IMR-90 (cell line): ENCODE results near the gene MLXIPL. TPM values are rescaled to one million over a fixed set of nuclear protein-coding genes. Genes with fewer than 3 reads are reported as not detected.
"Not testable (repeated sequence)": the region's sequence is repeated elsewhere in the genome, so short reads cannot be mapped to it uniquely, and the experiment has no call there.

ENCODE experiments used
- ATAC-seq: fragments of 200-7000 bp; cut with Tn5 transposase; 2 replicates; pipeline ENCODE4 v1.9.1; 2020; ENCODE audit warnings: low read depth, mild to moderate bottlenecking, moderate library complexity
- BruUV-seq: library from RNA; stranded (reverse); fragments of 400-500 nt; replicated peaks from 2 replicates; lab custom pipeline; 2021; lab: Mats Ljungman, UMichigan
- CTCF ChIA-PET: fragments of 300-600 bp; formaldehyde crosslinking; extraction: SDS; loops from one replicate; lab custom pipeline; 2021; ENCODE audit warnings: antibody characterized with exemption; lab: Yijun Ruan, JAX
- POLR2A ChIA-PET: fragments of 300-600 bp; sonication (Branson Sonifier 250); formaldehyde crosslinking; loops from one replicate; lab custom pipeline; 2022; ENCODE audit warnings: antibody characterized with exemption; ENCODE audit not compliant: unreplicated experiment; lab: Charles Lee
- DNase-seq: peaks from one replicate; pipeline ENCODE4 v3.0.0; 2013
- H2AFZ ChIP-seq: replicated peaks from 2 replicates; pipeline ENCODE3; 2013; ENCODE audit warnings: low read length, mild to moderate bottlenecking; ENCODE audit not compliant: poor library complexity
- H2AK5ac ChIP-seq: 2 replicates; pipeline ENCODE4 v1.6.1; 2013; ENCODE audit warnings: low read depth, low read length, inconsistent platforms
- H2AK9ac ChIP-seq: replicated peaks from 2 replicates; pipeline ENCODE3; 2013; ENCODE audit warnings: mild to moderate bottlenecking, low read depth, low read length, moderate library complexity; ENCODE audit not compliant: poor library complexity
- H2BK120ac ChIP-seq: 2 replicates; pipeline ENCODE4 v1.6.1; 2013; ENCODE audit warnings: low read depth, low read length, inconsistent platforms
- H2BK15ac ChIP-seq: 3 replicates; pipeline ENCODE4 v1.6.1; 2013; ENCODE audit warnings: low read depth, low read length, inconsistent platforms
- H2BK20ac ChIP-seq: 2 replicates; pipeline ENCODE4 v1.6.1; 2013; ENCODE audit warnings: low read depth, mild to moderate bottlenecking, inconsistent platforms, low read length, moderate library complexity
- H2BK5ac ChIP-seq: 2 replicates; pipeline ENCODE4 v1.6.1; 2013; ENCODE audit warnings: mild to moderate bottlenecking, low read depth, low read length, inconsistent platforms; ENCODE audit not compliant: poor library complexity, severe bottlenecking
- H3K14ac ChIP-seq: replicated peaks from 2 replicates; pipeline ENCODE4 v1.6.1; 2013; ENCODE audit warnings: low read depth, low read length, inconsistent platforms
- H3K18ac ChIP-seq: 2 replicates; pipeline ENCODE4 v1.6.1; 2013; ENCODE audit warnings: low read depth, low read length, control low read depth
- H3K23ac ChIP-seq: 2 replicates; pipeline ENCODE4 v1.6.1; 2013; ENCODE audit warnings: low read depth, low read length, inconsistent platforms
- H3K27ac ChIP-seq: 2 replicates; pipeline ENCODE4 v1.5.1; 2013; ENCODE audit warnings: mild to moderate bottlenecking, control low read depth, low read length; ENCODE audit not compliant: insufficient read depth
- H3K27me3 ChIP-seq: 2 replicates; pipeline ENCODE4 v1.6.1; 2013; ENCODE audit warnings: low read length; ENCODE audit not compliant: control insufficient read depth, insufficient read depth
- H3K36me3 ChIP-seq: 2 replicates; pipeline ENCODE4 v1.6.1; 2013; ENCODE audit warnings: low read length, mixed read lengths; ENCODE audit not compliant: control insufficient read depth, insufficient read depth
- H3K4ac ChIP-seq: 2 replicates; pipeline ENCODE4 v1.6.1; 2013; ENCODE audit warnings: low read depth, low read length, inconsistent platforms
- H3K4me1 ChIP-seq: 2 replicates; pipeline ENCODE4 v1.6.1; 2013; ENCODE audit warnings: low read length, mixed read lengths; ENCODE audit not compliant: control insufficient read depth, insufficient read depth
- H3K4me2 ChIP-seq: 2 replicates; pipeline ENCODE4 v1.6.1; 2013; ENCODE audit warnings: low read depth, mild to moderate bottlenecking, control low read depth, low read length, moderate library complexity
- H3K4me3 ChIP-seq: 2 replicates; pipeline ENCODE4 v1.5.1; 2013; ENCODE audit warnings: low read depth, mild to moderate bottlenecking, control low read depth, low read length, moderate library complexity; ENCODE audit not compliant: insufficient read depth
- H3K56ac ChIP-seq: 2 replicates; pipeline ENCODE4 v1.6.1; 2013; ENCODE audit warnings: low read length, inconsistent platforms; ENCODE audit not compliant: insufficient read depth; ENCODE audit errors: extremely low read depth
- H3K79me1 ChIP-seq, 2 experiments: 2 replicates each; pipeline ENCODE4 v1.6.1; 2013; ENCODE audit warnings: low read length in 2 of 2, inconsistent platforms in 1 of 2, low read depth in 1 of 2
- H3K9ac ChIP-seq: 2 replicates; pipeline ENCODE4 v1.6.1; 2013; ENCODE audit warnings: low read depth, low read length, control low read depth
- H3K9me1 ChIP-seq: 2 replicates; pipeline ENCODE4 v1.6.1; 2013; ENCODE audit warnings: low read length, inconsistent platforms; ENCODE audit not compliant: insufficient read depth
- H3K9me3 ChIP-seq: 2 replicates; pipeline ENCODE4 v1.6.1; 2013; ENCODE audit warnings: low read length; ENCODE audit not compliant: control insufficient read depth, insufficient read depth
- H4K20me1 ChIP-seq: 2 replicates; pipeline ENCODE4 v1.6.1; 2013; ENCODE audit warnings: low read length, inconsistent platforms; ENCODE audit not compliant: insufficient read depth
- H4K5ac ChIP-seq: 2 replicates; pipeline ENCODE4 v1.6.1; 2013; ENCODE audit warnings: mild to moderate bottlenecking, low read depth, low read length, control low read depth
- H4K8ac ChIP-seq, 2 experiments: 2 replicates each; pipeline ENCODE4 v1.6.1; 2013; ENCODE audit warnings: low read depth in 2 of 2, low read length in 2 of 2, control low read depth in 1 of 2, inconsistent platforms in 1 of 2
- H4K91ac ChIP-seq: 2 replicates; pipeline ENCODE4 v1.6.1; 2013; ENCODE audit warnings: low read depth, low read length, inconsistent platforms; ENCODE audit not compliant: insufficient read depth
- BHLHE40 ChIP-seq: fragments of 150-350 bp; IDR thresholded peaks from 2 replicates; pipeline ENCODE4 v1.6.1; 2016; ENCODE audit warnings: mild to moderate bottlenecking, low read depth, low read length
- CHD1 ChIP-seq: IDR thresholded peaks from 2 replicates; pipeline ENCODE4 v1.6.1; 2012; ENCODE audit warnings: low read depth, low read length, improper control_type of control experiment
- FOS ChIP-seq: fragments of 150-350 bp; IDR thresholded peaks from 2 replicates; pipeline ENCODE4 v1.6.1; 2016; ENCODE audit warnings: low read depth, low read length
- RCOR1 ChIP-seq: IDR thresholded peaks from 2 replicates; pipeline ENCODE4 v1.6.1; 2012; ENCODE audit warnings: mild to moderate bottlenecking, low read length, improper control_type of control experiment; ENCODE audit not compliant: insufficient replicate concordance
- WGBS, 2 experiments: methylation state at CpG; one replicate each; pipeline versions ENCODE4 v1.1.5 to v1.1.7; 2013; ENCODE audit warnings: missing lambda C conversion rate in 2 of 2; ENCODE audit not compliant: insufficient read length in 1 of 2; ENCODE audit errors: extremely low coverage in 2 of 2; 5-methylcytosine and 5-hydroxymethylcytosine counted together
- dilution Hi-C: fragments of 300-500 bp; cut with HindIII; formaldehyde crosslinking; loops from one replicate; pipeline ENCODE4 v1.14.3; 2018; ENCODE audit warnings: low sequenced_read_pairs; ENCODE audit not compliant: unreplicated experiment
- in situ Hi-C: fragments of 300-500 bp; cut with MboI; formaldehyde crosslinking; loops from 3 replicates; pipeline ENCODE4 v1.14.3; 2019; ENCODE audit warnings: low sequenced_read_pairs, inconsistent platforms, mixed read lengths
- intact Hi-C: fragments of 100-400 bp; cut with micrococcal nuclease; formaldehyde crosslinking; loops from 2 replicates; pipeline ENCODE4 v1.10.0; 2022
- polyA plus RNA-seq, 3 experiments: library from polyadenylated mRNA; depleted of rRNA; stranded (reverse); fragments of >200 nt; gene quantifications; 2 replicates each; pipeline ENCODE4 v1.2.3, GENCODE V29; 2012; ENCODE audit warnings: low replicate concordance in 1 of 3
- total RNA-seq: library from RNA; depleted of rRNA; stranded (reverse); fragments of >200 nt; gene quantifications from 2 replicates; pipeline ENCODE4 v1.2.3, GENCODE V29; 2012

MLXIPL gene
- total and polyA plus RNA-seq, 2 of the 4 experiments (the other 2 are of a cell fraction), result not detected

DNA sequence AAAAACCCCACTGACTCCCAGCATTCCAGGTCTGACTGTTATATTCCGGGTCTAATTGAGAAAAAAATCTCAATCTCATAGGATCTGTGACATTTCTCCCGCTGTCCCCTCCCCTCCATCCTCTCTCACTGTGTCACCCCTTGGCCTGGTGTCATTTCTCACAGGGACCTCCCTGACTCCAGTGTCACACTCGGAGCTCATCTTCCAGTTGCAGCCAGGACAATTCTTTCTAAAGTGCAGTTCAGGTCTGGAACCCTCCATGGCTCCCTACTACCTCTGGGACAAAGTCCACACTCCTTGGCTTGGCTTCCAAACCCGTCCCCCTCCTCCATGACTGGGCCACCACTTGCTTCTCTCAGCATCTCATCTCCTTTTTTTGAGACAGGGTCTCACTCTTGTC is 14.2 kb downstream of the MLXIPL start:
- Histone ChIP-seq H3K4me1 (no peaks in the 10 kb centered on the region), H2BK15ac (no peak overlapping the region), H2BK120ac (no peak overlapping the region), H3K56ac (no peak overlapping the region), H3K18ac (no peak overlapping the region), H3K4ac (no peak overlapping the region), H3K9me3 (no peaks in the 10 kb centered on the region), H3K23ac (no peak overlapping the region), H3K4me2 (no peak overlapping the region), H3K9me1 (no peaks in the 10 kb centered on the region; the same call in 1 of the 2 replicates), H3K27me3 (peaks cover 19% of the 10 kb centered on the region), H2AK5ac (no peak overlapping the region), H2BK5ac (no peak overlapping the region), H3K27ac (no peak overlapping the region), H2BK20ac (no peak overlapping the region), H3K9ac (no peak overlapping the region), H4K20me1 (no peaks in the 10 kb centered on the region; the same call in none of the 2 replicates), H4K8ac (no peak overlapping the region), H2AFZ (no peak overlapping the region), H2AK9ac (no peak overlapping the region), H3K79me1 (no peaks in the 10 kb centered on the region), H3K36me3 (no peaks in the 10 kb centered on the region), H3K14ac (no peak overlapping the region; the same call in 1 of the 2 replicates), H4K5ac (no peak overlapping the region), H4K91ac (no peak overlapping the region), H3K4me3 (no peak overlapping the region)
- in situ Hi-C loops, result loop anchor here (10.0 kb wide), 1 partner anchor 245 kb away; no protein-coding TSS in a partner anchor
- DNase-seq (no peak), ATAC-seq (no peak)
- ChIA-PET POLR2A (no interaction called here), CTCF (no interaction called here)
- TF ChIP-seq CHD1 (no peak), RCOR1 (no peak), FOS (no peak), BHLHE40 (no peak)
- dilution Hi-C loops, result no loop called here
- intact Hi-C loops, result no loop called here
- no TSS peak for BruUV-seq
- 58% methylated on average over 3 of the region's 4 CpGs; no CpG with 5 or more reads in 1 of the 2 experiments for WGBS, 2 experiments

GRCh38 chr7:73607692-73607983 is 16.7 kb downstream of the MLXIPL start:
- H3K18ac ChIP-seq, H2BK5ac ChIP-seq, H3K36me3 ChIP-seq, H2AK5ac ChIP-seq, H3K27ac ChIP-seq, H3K9me1 ChIP-seq, H2AFZ ChIP-seq, H2BK15ac ChIP-seq, H3K4me2 ChIP-seq, dilution Hi-C loops, H4K8ac ChIP-seq, DNase-seq, H3K4me3 ChIP-seq, H3K79me1 ChIP-seq, H4K91ac ChIP-seq, H2BK20ac ChIP-seq, H2AK9ac ChIP-seq, POLR2A ChIA-PET, H3K9ac ChIP-seq, BruUV-seq, H3K23ac ChIP-seq, ATAC-seq, H3K4ac ChIP-seq, H3K56ac ChIP-seq, H3K4me1 ChIP-seq, H3K14ac ChIP-seq, H4K5ac ChIP-seq, H3K9me3 ChIP-seq, H4K20me1 ChIP-seq, H2BK120ac ChIP-seq: not testable (repeated sequence)
- CTCF ChIA-PET, result interaction anchor here (0.9 to 1.6 kb wide), 5 partner anchors 9 to 118 kb away, joined by 3 to 9 read pairs (median 3); no protein-coding TSS in a partner anchor
- no CpG with 5 or more reads among the region's 5 CpGs for WGBS, 2 experiments
- intact Hi-C loops, result loop anchor here (1.0 to 5.0 kb wide), 3 partner anchors 76 to 245 kb away; partner anchors contain the start of genes BUD23 and DNAJC30
- peaks cover 13% of the 10 kb centered on the region; the same call in 1 of the 2 replicates for H3K27me3 ChIP-seq
- in situ Hi-C loops, result loop anchor here (5.0 kb wide), 2 partner anchors 70 to 125 kb away; no protein-coding TSS in a partner anchor
